Uterus (tissue), 4 donors: ENCODE results near the gene OR51L1. TPM values are rescaled to one million over a fixed set of nuclear protein-coding genes. Genes with fewer than 3 reads are reported as not detected.
A peak's percentile ranks its signal among the peaks of the same experiment; 100 is the strongest.

Source experiments
- DNase-seq, 2 donors: peaks; one replicate each; pipeline ENCODE4 v3.0.0-alpha.2; 2019 to 2020
- H3K27ac ChIP-seq, 2 donors: fragments of 200-600 bp; sonication (generic); 1 replicate in 1 of 2; 2 replicates in 1 of 2; pipeline ENCODE4 v1.5.1; 2016 to 2018
- H3K27me3 ChIP-seq, 2 donors: fragments of 200-600 bp; sonication (generic); one replicate each; pipeline ENCODE4 v1.5.1; 2018 to 2019; ENCODE audit warnings: control low read depth in 1 of 2
- H3K36me3 ChIP-seq, 2 donors: fragments of 200-600 bp; sonication (generic); one replicate each; pipeline ENCODE4 v1.5.1; 2019; ENCODE audit warnings: control low read depth in 1 of 2
- H3K4me1 ChIP-seq, 2 donors: fragments of 200-600 bp; sonication (generic); one replicate each; pipeline ENCODE4 v1.5.1; 2018 to 2019; ENCODE audit warnings: control low read depth in 1 of 2
- H3K4me3 ChIP-seq, 2 donors: fragments of 200-600 bp; sonication (generic); 1 replicate in 1 of 2; 2 replicates in 1 of 2; pipeline ENCODE4 v1.5.1; 2018 to 2019; ENCODE audit warnings: mild to moderate bottlenecking in 1 of 2
- H3K9me3 ChIP-seq, 2 donors: fragments of 200-600 bp; sonication (generic); one replicate each; pipeline ENCODE4 v1.5.1; 2019; ENCODE audit warnings: control low read depth in 1 of 2
- CTCF ChIP-seq, 4 experiments: fragments of 200-600 bp in 2 of 4; fragments of 450-650 bp in 2 of 4; sonication (generic) in 2 of 4; IDR thresholded peaks; one replicate each; pipeline ENCODE4 v1.5.1; 2016 to 2019; ENCODE audit warnings: antibody characterized with exemption in 4 of 4, mild to moderate bottlenecking in 2 of 4, moderate library complexity in 1 of 4
- POLR2A ChIP-seq, 2 donors: fragments of 450-650 bp; IDR thresholded peaks; one replicate each; pipeline ENCODE4 v1.6.1; 2016; ENCODE audit warnings: antibody characterized with exemption in 2 of 2, mild to moderate bottlenecking in 1 of 2, moderate library complexity in 1 of 2
- intact Hi-C: fragments of 100-400 bp; cut with DNase I; formaldehyde crosslinking; loops from one replicate; pipeline ENCODE4 v1.15.1; 2023; ENCODE audit warnings: low total_unique reads
- total RNA-seq, 4 donors: library from RNA; depleted of rRNA in 3 of 4; stranded (reverse); fragments of >200 nt in 3 of 4; gene quantifications; one replicate each; pipeline versions ENCODE4 v1.1.0 to v1.2.4, GENCODE V29; 2014 to 2023
- donor health status: DM: yes; HTN: yes; CAD: no.

Gene OR51L1
- total RNA-seq, 4 donors from 2014 or later: not detected

GRCh38 chr11:5004424-5005274 lies 10.0 kb downstream of the OR51L1 start:
- no peaks in the 10 kb centered on the region for H3K27me3 ChIP-seq
- no peaks in the 10 kb centered on the region for H3K4me1 ChIP-seq
- no peak overlapping the region for H3K4me3 ChIP-seq
- DNase-seq: no peak
- TF ChIP-seq POLR2A (IDR thresholded peaks at IDR 0.05) (no peak), CTCF (IDR thresholded peaks at IDR 0.05) (peak; percentile 39 to 47 (median 40))
- no peaks in the 10 kb centered on the region for H3K36me3 ChIP-seq
- intact Hi-C loops: no loop called here
- H3K27ac ChIP-seq: no peak overlapping the region
- no peaks in the 10 kb centered on the region for H3K9me3 ChIP-seq

GRCh38 chr11:5007561-5007960 lies 12.9 kb downstream of the OR51L1 start:
- Histone ChIP-seq H3K27ac (no peak overlapping the region), H3K36me3 (no peaks in the 10 kb centered on the region), H3K27me3 (no peaks in the 10 kb centered on the region), H3K4me1 (no peaks in the 10 kb centered on the region), H3K9me3 (no peaks in the 10 kb centered on the region), H3K4me3 (no peak overlapping the region)
- no peak for TF ChIP-seq CTCF (IDR thresholded peaks at IDR 0.05)
- no peak for TF ChIP-seq POLR2A (IDR thresholded peaks at IDR 0.05)
- intact Hi-C loops: no loop called here
- no peak for DNase-seq

GRCh38 chr11:5011254-5011653 lies 16.6 kb downstream of the OR51L1 start:
- H3K36me3 ChIP-seq: no peaks in the 10 kb centered on the region
- H3K27me3 ChIP-seq: no peaks in the 10 kb centered on the region
- DNase-seq: no peak
- intact Hi-C loops: no loop called here
- H3K4me3 ChIP-seq: no peak overlapping the region
- no peak overlapping the region for H3K27ac ChIP-seq
- TF ChIP-seq CTCF (IDR thresholded peaks at IDR 0.05): no peak
- no peak for TF ChIP-seq POLR2A (IDR thresholded peaks at IDR 0.05)
- H3K4me1 ChIP-seq: no peaks in the 10 kb centered on the region
- no peaks in the 10 kb centered on the region for H3K9me3 ChIP-seq

- DNase-seq: no peak
- intact Hi-C loops: no loop called here
- Histone ChIP-seq H3K36me3 (no peaks in the 10 kb centered on the region), H3K27me3 (no peaks in the 10 kb centered on the region), H3K4me1 (no peaks in the 10 kb centered on the region), H3K9me3 (no peaks in the 10 kb centered on the region), H3K4me3 (no peak overlapping the region), H3K27ac (no peak overlapping the region)
- no peak for TF ChIP-seq CTCF (IDR thresholded peaks at IDR 0.05)
- no peak for TF ChIP-seq POLR2A (IDR thresholded peaks at IDR 0.05)
These were observed 18.4 kb downstream of the OR51L1 start for GRCh38 chr11:5013012-5013411.

- Histone ChIP-seq H3K36me3 (no peaks in the 10 kb centered on the region), H3K4me3 (no peak overlapping the region), H3K4me1 (no peaks in the 10 kb centered on the region), H3K9me3 (no peaks in the 10 kb centered on the region), H3K27me3 (no peaks in the 10 kb centered on the region), H3K27ac (no peak overlapping the region)
- no peak for TF ChIP-seq POLR2A (IDR thresholded peaks at IDR 0.05)
- no peak for TF ChIP-seq CTCF (IDR thresholded peaks at IDR 0.05)
- no peak for DNase-seq
- intact Hi-C loops: no loop called here
These were observed 27.3 kb downstream of the OR51L1 start for GRCh38 chr11:5021996-5022395.
